Glomerular visceral epithelial cell (primary cell): ENCODE measurements around the gene SMIM11.
A peak's percentile ranks its signal among the peaks of the same experiment; 100 is the strongest.
"Not testable (repeated sequence)": the region's sequence is repeated elsewhere in the genome, so short reads cannot be mapped to it uniquely, and the experiment has no call there.

Experiments used
- DNase-seq: peaks from one replicate; pipeline ENCODE4 v3.0.0-alpha.2; 2016; ENCODE audit errors: extremely low spot score

The SMIM11 gene

GRCh38 chr21:34355570-34355969, 19.7 kb upstream of the SMIM11 start:
- DNase-seq, result no peak

DNA sequence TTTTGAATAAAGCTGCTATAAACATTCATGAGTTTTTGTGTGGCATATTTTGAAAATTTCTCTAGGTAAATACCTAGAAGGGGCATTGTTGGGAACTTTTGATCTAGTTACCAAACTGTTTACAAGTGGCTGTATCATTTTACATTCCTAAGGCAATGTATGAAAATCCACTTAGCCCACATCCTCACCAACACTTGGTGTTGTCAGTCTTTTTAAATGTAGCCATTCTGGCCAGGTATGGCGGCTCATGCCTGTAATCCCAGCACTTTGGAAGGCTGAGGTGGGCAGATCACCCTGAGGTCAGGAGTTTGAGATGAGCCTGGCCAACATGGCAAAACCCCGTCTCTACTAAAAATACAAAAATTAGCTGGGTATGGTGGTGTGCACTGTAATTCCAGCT, 17.4 kb upstream of the SMIM11 start:
- DNase-seq, result no peak

- DNase-seq, result no peak
Measured at GRCh38 chr21:34358866-34359265, 16.4 kb upstream of the SMIM11 start.

DNA sequence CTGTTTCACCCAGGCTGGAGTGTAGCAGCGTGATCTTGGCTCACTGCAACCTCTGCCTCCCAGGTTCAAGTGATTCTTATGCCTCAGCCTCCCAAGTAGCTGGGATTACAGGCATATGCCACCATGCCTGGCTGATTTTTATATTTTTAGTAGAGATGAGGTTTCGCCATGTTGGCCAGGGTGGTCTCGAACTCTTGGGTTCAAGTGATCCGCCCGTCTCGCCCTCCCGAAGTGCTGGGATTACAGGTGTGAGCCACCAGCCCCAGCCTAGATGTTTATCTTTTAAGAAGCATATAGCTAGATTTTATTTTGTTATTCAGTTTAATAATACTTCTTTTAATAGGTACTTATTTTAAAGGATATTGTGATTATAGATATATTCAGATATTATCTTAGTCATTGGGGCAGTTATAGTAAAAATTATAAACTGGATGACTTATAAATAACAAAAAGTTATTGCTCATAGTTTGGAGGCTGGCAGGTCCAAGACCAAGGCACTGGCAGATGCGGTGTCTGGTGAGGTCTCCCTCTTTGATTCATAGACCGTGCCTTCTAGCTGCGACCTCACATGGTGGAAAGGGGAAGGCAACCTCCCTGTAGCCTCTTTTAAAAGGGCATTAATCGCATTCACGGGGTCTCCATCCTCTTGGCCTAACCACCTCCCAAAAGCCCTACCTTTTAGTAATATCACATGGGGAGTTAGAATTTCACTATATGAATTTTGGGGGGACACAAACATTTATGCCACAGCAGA, 14.6 kb upstream of the SMIM11 start:
- no peak for DNase-seq

- no peak for DNase-seq
Measured at GRCh38 chr21:34362136-34362444, 13.2 kb upstream of the SMIM11 start.

GRCh38 chr21:34362670-34363069, 12.6 kb upstream of the SMIM11 start:
- no peak for DNase-seq

DNA sequence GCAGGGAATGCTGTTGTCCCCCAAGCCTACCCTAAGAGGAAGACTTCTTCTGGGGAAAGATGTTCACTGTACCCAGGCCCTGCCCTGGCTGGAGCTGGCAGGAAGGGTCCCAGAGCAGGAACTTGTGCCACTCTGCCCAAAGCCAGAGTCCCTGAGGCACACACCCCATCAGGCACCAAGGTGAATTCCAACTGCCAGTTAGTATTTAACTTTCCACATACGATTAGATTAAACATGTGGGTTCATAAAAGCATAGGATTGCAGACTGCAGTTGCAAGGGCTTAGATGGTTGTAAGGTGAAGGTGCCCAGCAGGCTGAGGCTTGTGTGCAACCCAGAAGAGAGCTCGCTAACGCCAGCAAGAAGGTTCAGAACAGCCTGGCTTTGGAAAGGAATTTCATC, 11.6 kb upstream of the SMIM11 start, which contains the start of gene KCNE2:
KCNE2 (plus strand) TSS at position 274 of the 400 bp plus-strand sequence. CDS start 6,473 bp downstream, outside the sequence.
- DNase-seq, result no peak

DNA sequence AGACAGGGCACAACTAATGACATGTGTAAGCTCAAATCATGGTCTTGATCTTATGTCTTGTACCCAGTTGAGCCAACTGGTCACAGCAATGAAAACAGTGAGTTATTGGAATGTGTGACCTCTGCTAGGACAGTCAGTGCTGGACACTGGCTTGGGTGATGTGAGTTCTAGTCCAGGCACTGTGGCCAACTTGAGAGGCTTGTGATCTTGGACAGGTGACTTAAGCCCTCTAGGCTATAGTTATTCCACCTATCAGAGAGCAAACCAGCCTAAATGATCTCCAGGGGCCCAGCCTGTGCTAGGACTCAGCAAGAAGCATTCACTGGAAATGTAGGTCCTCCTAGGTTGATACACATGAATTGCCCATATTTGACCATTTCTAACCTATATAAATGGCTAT, 10.4 kb upstream of the SMIM11 start:
- no peak for DNase-seq

DNA sequence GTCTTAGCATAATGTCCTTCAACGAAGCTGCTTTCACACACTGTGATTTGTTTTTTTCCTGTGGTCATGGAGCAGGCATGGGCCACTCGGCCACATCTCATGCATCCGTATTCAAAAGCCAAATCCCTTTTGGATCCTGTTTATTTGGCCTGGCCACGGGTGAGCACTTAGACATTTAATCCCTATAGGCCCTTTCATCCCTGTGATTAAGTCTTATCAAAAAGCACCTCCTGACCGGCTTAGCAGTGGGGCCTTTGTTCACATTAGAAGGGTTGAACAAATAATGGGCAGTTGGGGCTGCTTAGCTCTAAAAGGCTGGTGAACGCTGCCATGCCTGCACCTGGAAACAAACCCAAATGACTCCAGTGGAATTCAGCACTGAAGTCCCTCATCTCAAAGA, 9.5 kb upstream of the SMIM11 start:
- DNase-seq, result no peak

- peak; percentile 60 for DNase-seq
Measured at GRCh38 chr21:34367320-34367935, 7.9 kb upstream of the SMIM11 start.

DNA sequence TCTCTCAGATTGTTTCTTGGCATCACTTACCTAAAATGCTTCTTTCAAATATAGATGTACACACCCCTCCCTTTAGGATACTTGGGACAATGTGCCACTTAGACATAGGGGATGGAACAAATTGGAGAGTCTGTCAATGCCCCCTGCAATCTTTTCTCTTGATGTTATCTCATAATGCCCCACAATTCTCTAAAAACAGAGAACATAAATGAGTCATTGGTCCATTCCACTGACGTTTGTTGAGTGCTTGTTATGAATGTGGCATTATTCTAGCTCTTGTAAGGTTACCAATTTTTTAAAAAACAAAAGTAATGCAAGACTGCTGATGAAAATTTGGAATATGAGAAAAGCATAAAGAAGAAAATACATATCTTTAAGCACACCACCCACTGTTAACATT, 5.6 kb upstream of the SMIM11 start:
- no peak for DNase-seq

GRCh38 chr21:34372321-34372720, 3.0 kb upstream of the SMIM11 start:
- DNase-seq, result no peak

DNA sequence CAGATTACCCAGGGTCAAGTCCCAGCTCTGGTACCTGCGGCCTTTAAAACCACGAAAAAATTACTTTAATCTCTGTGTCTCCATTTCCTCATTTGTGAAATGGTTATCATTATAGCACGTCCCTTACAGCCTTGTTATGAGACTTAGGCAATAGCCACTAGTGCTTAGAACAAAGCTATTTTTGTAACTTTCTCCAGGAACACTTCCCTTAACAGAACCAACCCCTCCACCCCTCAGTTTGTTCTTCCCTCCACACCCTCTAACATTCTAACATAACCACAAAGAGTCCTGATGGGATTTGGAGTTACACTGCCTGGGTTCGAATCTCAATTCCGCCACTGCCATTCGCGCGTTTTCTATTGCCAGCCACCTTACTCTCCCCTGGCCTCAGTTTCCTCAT, 845 bp upstream of the SMIM11 start:
- DNase-seq, result not testable (repeated sequence)

- not testable (repeated sequence) for DNase-seq
Measured at GRCh38 chr21:34375619-34375972, 289 bp downstream of the SMIM11 start.

DNA sequence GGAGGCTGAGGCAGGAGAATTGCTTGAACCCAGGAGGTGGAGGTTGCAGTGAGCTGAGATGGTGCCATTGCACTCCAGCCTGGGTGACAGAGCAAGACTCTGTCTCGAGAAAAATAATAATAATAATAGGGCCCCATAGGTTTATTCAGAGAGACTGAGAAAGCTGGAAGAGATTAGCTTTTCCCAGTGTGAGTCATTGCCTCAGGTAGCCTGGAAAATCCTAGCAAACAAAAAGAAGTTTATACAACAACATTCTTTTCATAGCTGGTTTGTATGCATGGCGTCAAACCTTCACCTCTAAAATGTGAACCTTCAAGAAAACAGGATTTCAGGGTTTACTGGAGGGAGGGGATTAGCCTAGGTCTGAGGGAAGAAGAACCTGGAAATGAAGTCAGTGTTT, 7.8 kb downstream of the SMIM11 start:
- not testable (repeated sequence) for DNase-seq

GRCh38 chr21:34383724-34384415, 8.6 kb downstream of the SMIM11 start:
- not testable (repeated sequence) for DNase-seq

DNA sequence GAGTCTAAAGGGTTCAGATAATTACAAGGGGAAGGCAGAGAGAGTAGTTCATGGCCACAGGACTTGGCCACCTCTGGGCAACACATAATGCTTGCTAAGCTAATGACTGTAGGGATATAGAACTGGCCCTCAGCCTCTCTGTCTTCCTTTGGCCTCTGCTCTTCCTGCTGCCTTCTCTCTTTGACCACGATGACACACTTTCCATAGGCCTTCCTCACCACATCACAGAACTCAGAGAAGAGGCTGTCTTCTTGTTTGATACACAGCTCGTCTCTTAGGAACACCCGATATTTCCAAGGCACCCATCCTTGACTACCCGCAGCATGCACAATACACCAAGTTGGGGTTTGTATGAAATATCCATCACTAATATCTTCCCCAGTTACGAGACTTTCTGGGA, 25.2 kb downstream of the SMIM11 start:
- DNase-seq, result not testable (repeated sequence)

GRCh38 chr21:34404742-34405141, 29.4 kb downstream of the SMIM11 start:
- not testable (repeated sequence) for DNase-seq

GRCh38 chr21:34405686-34406085, 30.4 kb downstream of the SMIM11 start:
- DNase-seq, result not testable (repeated sequence)

- not testable (repeated sequence) for DNase-seq
Measured at GRCh38 chr21:34406102-34406501, 30.8 kb downstream of the SMIM11 start.

DNA sequence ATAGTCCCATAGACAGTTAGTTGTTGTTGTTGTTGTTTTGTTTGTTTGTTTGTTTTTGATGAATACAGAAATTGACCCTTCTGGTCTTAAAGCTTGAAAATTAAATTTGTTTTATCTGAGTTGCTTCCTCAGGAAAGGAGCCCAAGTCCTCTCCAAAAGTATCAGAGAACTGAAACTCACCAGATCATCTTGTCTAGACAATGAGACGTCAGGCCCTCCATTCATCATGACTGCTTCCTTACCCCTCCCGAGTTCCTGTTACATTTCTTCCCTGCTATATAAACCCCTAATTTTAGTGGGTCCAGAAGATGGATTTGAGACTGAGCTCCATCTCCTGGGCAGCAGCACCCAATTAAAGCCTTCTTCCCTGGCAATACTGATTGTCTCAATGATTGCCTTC, 31.4 kb downstream of the SMIM11 start:
- not testable (repeated sequence) for DNase-seq

- not testable (repeated sequence) for DNase-seq
Measured at GRCh38 chr21:34407294-34407693, 32.0 kb downstream of the SMIM11 start.
